RWPE2 (cell line): Measurements from ENCODE around the gene KCNJ4.

Experiments used
- ATAC-seq: fragments of 200-7000 bp; cut with Tn5 transposase; 3 replicates; pipeline ENCODE4 v1.9.1; 2021; ENCODE audit warnings: low read depth
- DNase-seq: peaks from one replicate; pipeline ENCODE4 v3.0.0-alpha.2; 2020; ENCODE audit warnings: low spot score
- H3K27ac ChIP-seq: fragments of 450-650 bp; 2 replicates; pipeline ENCODE4 v1.5.1; 2017; ENCODE audit warnings: mild to moderate bottlenecking; ENCODE audit not compliant: poor library complexity, severe bottlenecking
- H3K27me3 ChIP-seq: fragments of 250-450 bp; sonication (Bioruptor Pico); 2 replicates; pipeline ENCODE4 v1.5.1; 2021; ENCODE audit warnings: mild to moderate bottlenecking, moderate library complexity; ENCODE audit not compliant: insufficient read depth, poor library complexity, severe bottlenecking
- H3K36me3 ChIP-seq: fragments of 250-450 bp; sonication (Bioruptor Pico); 2 replicates; pipeline ENCODE4 v1.5.1; 2020; ENCODE audit warnings: low read depth, mild to moderate bottlenecking, moderate library complexity
- H3K4me1 ChIP-seq: fragments of 250-450 bp; sonication (Bioruptor Pico); 2 replicates; pipeline ENCODE4 v1.5.1; 2021; ENCODE audit warnings: mild to moderate bottlenecking, moderate library complexity; ENCODE audit not compliant: insufficient read depth, poor library complexity, severe bottlenecking
- H3K4me3 ChIP-seq: fragments of 250-450 bp; sonication (Bioruptor Pico); 2 replicates; pipeline ENCODE4 v1.5.1; 2021; ENCODE audit warnings: mild to moderate bottlenecking, moderate library complexity; ENCODE audit not compliant: severe bottlenecking
- H3K9me3 ChIP-seq: fragments of 250-450 bp; sonication (Bioruptor Pico); 2 replicates; pipeline ENCODE4 v1.5.1; 2021; ENCODE audit warnings: mild to moderate bottlenecking, moderate library complexity; ENCODE audit not compliant: severe bottlenecking
- TF ChIP-seq, protein P1 (sequence below): fragments of 450-650 bp; IDR thresholded peaks from one replicate; pipeline ENCODE4 v1.5.1; 2017; ENCODE audit warnings: mild to moderate bottlenecking, moderate library complexity; ENCODE audit not compliant: poor library complexity, severe bottlenecking

KCNJ4 gene

DNA sequence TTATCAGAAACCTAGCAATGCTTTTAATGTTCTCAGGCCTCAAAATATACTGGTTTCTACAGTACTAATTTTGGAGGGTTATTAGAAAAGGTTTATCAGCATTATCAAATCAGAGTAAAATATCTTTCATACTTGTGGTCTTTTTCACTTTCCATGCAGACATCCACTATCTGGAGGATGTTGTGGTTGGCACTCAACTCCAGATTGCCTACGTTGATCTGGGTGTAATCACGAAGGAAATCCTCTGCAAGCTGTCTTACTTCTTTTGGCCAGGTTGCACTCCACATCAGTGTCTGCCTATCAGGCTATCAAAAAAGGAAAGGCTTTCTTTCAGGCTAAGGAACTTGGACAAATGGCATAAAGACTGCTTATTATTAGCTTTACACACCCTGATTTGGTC, 39.5 kb upstream of the KCNJ4 start:
- DNase-seq (no peak), ATAC-seq (no peak)
- TF ChIP-seq, protein P1, sequence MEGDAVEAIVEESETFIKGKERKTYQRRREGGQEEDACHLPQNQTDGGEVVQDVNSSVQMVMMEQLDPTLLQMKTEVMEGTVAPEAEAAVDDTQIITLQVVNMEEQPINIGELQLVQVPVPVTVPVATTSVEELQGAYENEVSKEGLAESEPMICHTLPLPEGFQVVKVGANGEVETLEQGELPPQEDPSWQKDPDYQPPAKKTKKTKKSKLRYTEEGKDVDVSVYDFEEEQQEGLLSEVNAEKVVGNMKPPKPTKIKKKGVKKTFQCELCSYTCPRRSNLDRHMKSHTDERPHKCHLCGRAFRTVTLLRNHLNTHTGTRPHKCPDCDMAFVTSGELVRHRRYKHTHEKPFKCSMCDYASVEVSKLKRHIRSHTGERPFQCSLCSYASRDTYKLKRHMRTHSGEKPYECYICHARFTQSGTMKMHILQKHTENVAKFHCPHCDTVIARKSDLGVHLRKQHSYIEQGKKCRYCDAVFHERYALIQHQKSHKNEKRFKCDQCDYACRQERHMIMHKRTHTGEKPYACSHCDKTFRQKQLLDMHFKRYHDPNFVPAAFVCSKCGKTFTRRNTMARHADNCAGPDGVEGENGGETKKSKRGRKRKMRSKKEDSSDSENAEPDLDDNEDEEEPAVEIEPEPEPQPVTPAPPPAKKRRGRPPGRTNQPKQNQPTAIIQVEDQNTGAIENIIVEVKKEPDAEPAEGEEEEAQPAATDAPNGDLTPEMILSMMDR, result no peak
- H3K36me3 ChIP-seq, result peaks cover 100% of the 10 kb centered on the region
- H3K4me1 ChIP-seq, result no peaks in the 10 kb centered on the region
- H3K4me3 ChIP-seq, result no peak overlapping the region
- H3K27ac ChIP-seq, result no peak overlapping the region
- no peaks in the 10 kb centered on the region for H3K9me3 ChIP-seq
- H3K27me3 ChIP-seq, result no peaks in the 10 kb centered on the region

DNA sequence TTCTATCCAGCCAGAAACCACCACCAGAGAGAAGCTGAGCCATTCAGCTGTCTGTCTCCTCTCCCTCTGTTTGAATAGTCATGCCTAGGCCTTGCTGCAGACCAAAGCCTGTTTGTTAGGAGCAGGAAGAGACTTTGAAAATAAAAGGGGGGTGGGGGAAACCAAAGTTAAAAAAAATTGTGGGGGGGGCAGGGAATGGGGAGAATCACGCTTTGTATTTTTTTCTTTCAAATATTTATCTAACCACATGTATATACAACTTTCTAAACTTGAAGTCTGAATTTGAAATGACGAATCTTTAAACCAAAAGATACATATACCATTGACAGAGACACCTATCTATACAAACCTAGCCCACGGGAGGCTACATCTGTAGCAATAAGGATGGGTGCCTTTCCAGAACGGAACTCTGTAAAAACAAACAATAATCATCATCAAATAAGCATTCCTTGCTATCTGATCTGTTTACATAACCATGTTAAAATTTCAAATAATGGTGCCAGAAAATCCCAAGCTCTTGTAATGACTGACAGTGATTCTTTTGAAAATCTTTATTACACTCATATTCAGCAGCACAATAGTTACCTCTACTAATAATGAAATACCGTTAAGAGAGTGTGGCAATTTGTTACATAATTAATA, 36.8 kb upstream of the KCNJ4 start:
- ATAC-seq (no peak), DNase-seq (no peak)
- no peaks in the 10 kb centered on the region for H3K4me1 ChIP-seq
- no peak overlapping the region for H3K27ac ChIP-seq
- no peaks in the 10 kb centered on the region for H3K27me3 ChIP-seq
- H3K36me3 ChIP-seq, result peaks cover 100% of the 10 kb centered on the region
- no peak overlapping the region for H3K4me3 ChIP-seq
- TF ChIP-seq, protein P1, result no peak
- no peaks in the 10 kb centered on the region for H3K9me3 ChIP-seq

DNA sequence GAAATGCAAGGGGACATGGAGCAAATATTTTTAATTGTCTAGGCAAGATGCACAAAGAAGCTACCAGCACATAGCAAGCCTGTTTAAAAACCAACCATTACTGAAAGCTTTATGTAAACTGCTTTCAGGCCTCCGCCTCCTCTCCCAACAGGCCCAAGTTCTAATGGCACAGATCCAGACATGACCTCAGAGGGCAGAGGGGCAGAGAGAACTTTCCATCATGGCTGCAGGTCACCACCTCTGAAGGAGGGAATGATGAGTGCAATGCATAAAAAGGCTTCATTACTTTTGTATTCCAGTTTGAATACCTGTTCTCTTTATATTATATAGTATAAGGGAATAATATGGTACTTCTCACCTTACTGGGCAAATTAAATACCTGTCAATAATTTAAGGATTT, 35.9 kb upstream of the KCNJ4 start:
- ATAC-seq (no peak), DNase-seq (no peak)
- peaks cover 100% of the 10 kb centered on the region for H3K36me3 ChIP-seq
- TF ChIP-seq, protein P1, result no peak
- H3K9me3 ChIP-seq, result no peaks in the 10 kb centered on the region
- H3K4me3 ChIP-seq, result no peak overlapping the region
- no peaks in the 10 kb centered on the region for H3K4me1 ChIP-seq
- H3K27me3 ChIP-seq, result no peaks in the 10 kb centered on the region
- peak overlapping the region; percentile 13 for H3K27ac ChIP-seq

DNA sequence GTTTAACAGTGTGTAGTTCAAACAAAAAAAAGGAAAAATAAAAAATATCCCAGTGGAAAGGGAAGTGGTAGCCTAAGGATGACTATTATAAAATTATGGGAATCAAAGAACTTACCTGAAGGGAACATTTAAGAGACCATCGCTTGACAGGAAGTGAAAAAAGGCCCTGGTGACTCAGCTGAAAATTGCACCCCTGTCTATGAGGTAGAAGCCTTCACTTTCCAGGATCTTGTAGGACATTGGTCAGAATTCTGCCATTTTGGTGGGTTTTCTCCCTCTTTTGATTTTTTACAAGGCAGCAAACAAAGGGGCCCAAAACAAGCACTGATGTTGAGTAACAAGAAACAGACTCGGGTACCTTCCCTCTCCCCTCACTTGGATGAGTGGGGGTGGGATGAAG, 35.5 kb upstream of the KCNJ4 start:
- Histone ChIP-seq H3K36me3 (peaks cover 98% of the 10 kb centered on the region), H3K27ac (peak overlapping the region; percentile 13), H3K9me3 (no peaks in the 10 kb centered on the region), H3K4me1 (no peaks in the 10 kb centered on the region), H3K4me3 (no peak overlapping the region), H3K27me3 (no peaks in the 10 kb centered on the region)
- no peak for DNase-seq
- TF ChIP-seq, protein P1, result no peak
- ATAC-seq, result 0 out of 3 replicates have a peak, but pooled peaks have one; percentile 28

DNA sequence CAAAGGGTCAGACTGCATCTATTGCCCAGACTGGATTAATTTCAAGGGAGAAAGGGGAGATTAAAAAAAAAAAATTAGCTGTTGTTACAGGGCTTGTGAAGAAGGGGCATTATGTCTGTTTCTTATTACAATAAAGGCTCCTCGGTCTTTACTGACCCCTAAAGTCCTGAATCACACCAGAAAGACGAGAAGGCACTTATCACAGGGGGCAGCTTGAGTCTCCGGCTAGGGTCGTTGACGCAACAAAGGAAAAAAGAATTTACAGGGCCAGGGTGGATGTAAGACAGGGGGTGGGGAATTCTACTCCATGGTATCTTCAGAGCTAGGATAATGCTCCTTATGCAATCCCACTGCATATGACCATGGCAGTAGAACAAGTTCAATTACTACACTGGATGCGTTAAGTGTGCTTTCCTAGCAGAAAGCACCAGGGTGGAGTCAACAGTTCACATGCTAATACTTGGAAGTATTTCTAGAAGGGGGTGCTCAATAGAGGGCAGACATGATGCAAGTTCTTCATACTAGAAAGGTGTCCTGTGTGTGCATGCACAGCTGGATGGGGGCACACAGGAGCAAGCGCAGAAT, 34.7 kb upstream of the KCNJ4 start:
- Histone ChIP-seq H3K27ac (no peak overlapping the region), H3K36me3 (peaks cover 96% of the 10 kb centered on the region)
- no peak for DNase-seq

More for the DNA sequence above, 34.7 kb upstream of the KCNJ4 start:
- Histone ChIP-seq H3K9me3 (no peaks in the 10 kb centered on the region), H3K27me3 (no peaks in the 10 kb centered on the region), H3K4me3 (no peak overlapping the region), H3K4me1 (no peaks in the 10 kb centered on the region)
- no peak for ATAC-seq
- TF ChIP-seq, protein P1, result no peak
